Transverse colon (tissue), 4 donors: ENCODE data around the gene THEMIS2. TPM values are rescaled to one million over a fixed set of nuclear protein-coding genes. Genes with fewer than 3 reads are reported as not detected.

ENCODE experiments used
- DNase-seq: peaks from one replicate; pipeline ENCODE4 v3.0.0-alpha.2; 2019
- H3K27ac ChIP-seq, 4 donors: fragments of 200-600 bp; sonication (generic); 2 replicates each; pipeline ENCODE4 v1.5.1; 2016 to 2018; ENCODE audit warnings: inconsistent platforms in 4 of 4
- H3K27me3 ChIP-seq: fragments of 200-600 bp; sonication (generic); 2 replicates; pipeline ENCODE4 v1.5.1; 2017; ENCODE audit warnings: inconsistent platforms
- H3K36me3 ChIP-seq, 4 donors: fragments of 200-600 bp; sonication (generic); 2 replicates each; pipeline ENCODE4 v1.5.1; 2017 to 2019; ENCODE audit warnings: inconsistent platforms in 4 of 4
- H3K4me1 ChIP-seq, 4 donors: fragments of 200-600 bp; sonication (generic); 2 replicates each; pipeline ENCODE4 v1.5.1; 2017 to 2020; ENCODE audit warnings: inconsistent platforms in 4 of 4
- H3K4me3 ChIP-seq, 4 donors: fragments of 200-600 bp; sonication (generic); 1 replicate in 1 of 4; 2 replicates in 3 of 4; pipeline versions ENCODE4 v1.5.1 to v1.6.1; 2017 to 2019; ENCODE audit warnings: inconsistent platforms in 4 of 4
- H3K9me3 ChIP-seq, 2 donors: fragments of 200-600 bp; sonication (generic); 2 replicates each; pipeline ENCODE4 v1.5.1; 2017 to 2019; ENCODE audit warnings: inconsistent platforms in 2 of 2
- EP300 ChIP-seq: sonication (generic); formaldehyde crosslinking; IDR thresholded peaks from one replicate; pipeline ENCODE4 v1.6.1; 2017; ENCODE audit warnings: antibody characterized with exemption, low read depth
- POLR2A ChIP-seq: fragments of 450-650 bp; IDR thresholded peaks from one replicate; pipeline ENCODE4 v1.6.1; 2016; ENCODE audit warnings: antibody characterized with exemption, mild to moderate bottlenecking, moderate library complexity
- POLR2AphosphoS5 ChIP-seq, 3 donors: sonication (generic); formaldehyde crosslinking; IDR thresholded peaks; one replicate each; pipeline ENCODE4 v1.6.1; 2016; ENCODE audit warnings: antibody characterized with exemption in 3 of 3
- WGBS, 2 donors: methylation state at CpG; one replicate each; pipeline ENCODE4 v1.1.5; 2018; ENCODE audit warnings: low coverage in 1 of 2; 5-methylcytosine and 5-hydroxymethylcytosine counted together
- in situ Hi-C, 4 donors: fragments of 200-750 bp; cut with MboI; loops; one replicate each; pipeline versions ENCODE4 v1.15.0 to v1.15.1; 2017; ENCODE audit warnings: low sequenced_read_pairs in 3 of 4, low pct_ligation_motif_present in 1 of 4, low pct_unique_long_range_greater_than_20kb in 1 of 4
- intact Hi-C: fragments of 100-400 bp; cut with DNase I; formaldehyde crosslinking; loops from one replicate; pipeline ENCODE4 v1.15.1; 2023; ENCODE audit warnings: low total_unique reads
- total RNA-seq, 4 donors: library from RNA; depleted of rRNA; stranded (reverse); fragments of >200 nt; gene quantifications; one replicate each; pipeline ENCODE4 v1.1.0, GENCODE V29; 2016
- TF ChIP-seq, protein P1 (sequence below), 5 experiments: fragments of 200-600 bp in 3 of 5; fragments of 450-650 bp in 2 of 5; sonication (generic) in 3 of 5; IDR thresholded peaks; 1 replicate in 2 of 5; 2 replicates in 3 of 5; pipeline ENCODE4 v1.5.1; 2016 to 2017; ENCODE audit warnings: antibody characterized with exemption in 5 of 5, inconsistent platforms in 3 of 5, mild to moderate bottlenecking in 2 of 5, moderate library complexity in 1 of 5

Gene THEMIS2
- total RNA-seq, 4 donors from 2014 or later, result 1.00 to 27.9 (median 18.6) TPM

DNA sequence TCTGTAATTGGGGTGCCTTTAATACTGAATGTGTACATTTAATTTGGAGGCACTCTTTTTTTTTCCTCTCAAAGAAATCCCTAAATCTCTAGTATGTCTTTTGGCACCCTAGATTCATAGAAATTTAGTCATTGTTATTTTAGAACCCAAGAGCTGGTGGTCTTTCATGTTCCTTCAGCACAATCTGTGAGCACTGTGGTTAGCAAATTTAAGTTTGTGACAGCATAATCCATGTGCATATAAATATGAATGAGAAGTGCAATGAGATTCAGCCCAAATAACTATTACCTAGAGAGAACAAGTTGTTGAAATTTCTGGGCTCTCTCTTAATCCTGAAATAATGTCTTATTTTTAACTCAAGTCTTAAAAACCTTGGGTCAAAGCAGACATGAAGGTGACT lies 37.3 kb upstream of the THEMIS2 start:
- no peak overlapping the region for H3K27ac ChIP-seq
- TF ChIP-seq EP300, result no peak
- no peak for TF ChIP-seq POLR2A
- TF ChIP-seq, protein P1, sequence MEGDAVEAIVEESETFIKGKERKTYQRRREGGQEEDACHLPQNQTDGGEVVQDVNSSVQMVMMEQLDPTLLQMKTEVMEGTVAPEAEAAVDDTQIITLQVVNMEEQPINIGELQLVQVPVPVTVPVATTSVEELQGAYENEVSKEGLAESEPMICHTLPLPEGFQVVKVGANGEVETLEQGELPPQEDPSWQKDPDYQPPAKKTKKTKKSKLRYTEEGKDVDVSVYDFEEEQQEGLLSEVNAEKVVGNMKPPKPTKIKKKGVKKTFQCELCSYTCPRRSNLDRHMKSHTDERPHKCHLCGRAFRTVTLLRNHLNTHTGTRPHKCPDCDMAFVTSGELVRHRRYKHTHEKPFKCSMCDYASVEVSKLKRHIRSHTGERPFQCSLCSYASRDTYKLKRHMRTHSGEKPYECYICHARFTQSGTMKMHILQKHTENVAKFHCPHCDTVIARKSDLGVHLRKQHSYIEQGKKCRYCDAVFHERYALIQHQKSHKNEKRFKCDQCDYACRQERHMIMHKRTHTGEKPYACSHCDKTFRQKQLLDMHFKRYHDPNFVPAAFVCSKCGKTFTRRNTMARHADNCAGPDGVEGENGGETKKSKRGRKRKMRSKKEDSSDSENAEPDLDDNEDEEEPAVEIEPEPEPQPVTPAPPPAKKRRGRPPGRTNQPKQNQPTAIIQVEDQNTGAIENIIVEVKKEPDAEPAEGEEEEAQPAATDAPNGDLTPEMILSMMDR (IDR thresholded peaks at IDR 0.05), result no peak
- TF ChIP-seq POLR2AphosphoS5 (IDR thresholded peaks at IDR 0.05), result no peak
- DNase-seq, result no peak
- H3K4me1 ChIP-seq, result peaks cover 7 to 16% (median 12%) of the 10 kb centered on the region in 4 donors
- in situ Hi-C loops, result no loop called here
- H3K27me3 ChIP-seq, result no peaks in the 10 kb centered on the region
- no peak overlapping the region for H3K4me3 ChIP-seq
- no peaks in the 10 kb centered on the region for H3K9me3 ChIP-seq
- intact Hi-C loops, result no loop called here
- H3K36me3 ChIP-seq, result peaks cover 0 to 37% (median 14%) of the 10 kb centered on the region in 4 donors

GRCh38 chr1:27835501-27835900 lies 36.8 kb upstream of the THEMIS2 start:
- DNase-seq, result no peak
- H3K9me3 ChIP-seq, result no peaks in the 10 kb centered on the region
- H3K27ac ChIP-seq, result no peak overlapping the region
- H3K36me3 ChIP-seq, result peaks cover 0 to 41% (median 16%) of the 10 kb centered on the region in 4 donors
- peaks cover 7 to 16% (median 12%) of the 10 kb centered on the region in 4 donors for H3K4me1 ChIP-seq
- in situ Hi-C loops, result no loop called here
- 93 to 100% methylated on average over 1 of the region's 1 CpG for WGBS, 2 donors
- intact Hi-C loops, result no loop called here
- no peaks in the 10 kb centered on the region for H3K27me3 ChIP-seq
- TF ChIP-seq, protein P1 (IDR thresholded peaks at IDR 0.05), result no peak
- TF ChIP-seq POLR2AphosphoS5 (IDR thresholded peaks at IDR 0.05) (no peak), POLR2A (no peak), EP300 (no peak)
- H3K4me3 ChIP-seq, result no peak overlapping the region

DNA sequence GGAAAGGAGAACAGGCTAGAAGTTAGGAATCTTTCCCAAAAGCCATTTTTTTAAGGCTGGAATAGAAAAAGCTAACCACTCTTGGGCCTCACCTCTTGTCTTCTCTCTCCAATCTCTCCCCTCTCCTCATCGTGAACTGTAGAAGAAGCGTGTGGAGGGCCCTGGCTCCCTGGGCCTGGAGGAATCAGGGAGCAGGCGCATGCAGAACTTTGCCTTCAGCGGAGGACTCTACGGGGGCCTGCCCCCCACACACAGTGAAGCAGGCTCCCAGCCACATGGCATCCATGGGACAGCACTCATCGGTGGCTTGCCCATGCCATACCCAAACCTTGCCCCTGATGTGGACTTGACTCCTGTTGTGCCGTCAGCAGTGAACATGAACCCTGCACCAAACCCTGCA lies 22.4 kb upstream of the THEMIS2 start:
- DNase-seq, result no peak
- H3K27me3 ChIP-seq, result no peaks in the 10 kb centered on the region
- TF ChIP-seq EP300, result no peak
- TF ChIP-seq, protein P1 (IDR thresholded peaks at IDR 0.05), result no peak
- TF ChIP-seq POLR2AphosphoS5 (IDR thresholded peaks at IDR 0.05), result no peak
- 98% methylated on average over 7 of the region's 7 CpGs; no CpG with 5 or more reads in 1 of the 2 donors for WGBS, 2 donors
- no peak overlapping the region for H3K27ac ChIP-seq
- H3K36me3 ChIP-seq, result peaks cover 0 to 57% (median 27%) of the 10 kb centered on the region in 4 donors
- no peak overlapping the region for H3K4me3 ChIP-seq
- no peaks in the 10 kb centered on the region for H3K9me3 ChIP-seq
- in situ Hi-C loops, result loop anchor here in 2 of 4 donors (25.0 kb wide), 2 partner anchors 137 to 362 kb away; no protein-coding TSS in a partner anchor
- intact Hi-C loops, result loop anchor here (10.0 kb wide), 1 partner anchor 1855 kb away; no protein-coding TSS in a partner anchor
- H3K4me1 ChIP-seq, result no peaks in the 10 kb centered on the region

DNA sequence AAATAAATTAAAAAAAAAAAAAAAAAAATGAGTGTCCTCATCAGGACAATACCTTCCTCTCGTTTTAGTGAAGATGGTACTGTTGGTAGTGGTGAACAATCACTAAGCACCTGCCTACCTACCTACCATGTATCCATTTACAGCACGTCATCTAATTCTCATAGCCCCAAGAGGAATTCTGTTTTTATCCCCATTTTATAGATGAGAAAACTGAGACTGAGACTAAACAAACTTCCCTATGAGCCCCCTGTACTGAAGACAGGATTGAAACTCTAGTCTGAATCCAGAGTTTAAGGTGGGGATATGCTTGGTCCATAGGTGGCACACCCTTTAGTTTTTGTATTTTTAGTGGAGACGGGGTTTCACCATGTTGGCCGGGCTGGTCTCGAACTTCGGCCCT lies 17.3 kb upstream of the THEMIS2 start:
- no peaks in the 10 kb centered on the region for H3K9me3 ChIP-seq
- intact Hi-C loops (loop anchor here (10.0 kb wide), 1 partner anchor 1850 kb away; no protein-coding TSS in a partner anchor), in situ Hi-C loops (loop anchor here in 3 of 4 donors (5.0 to 25.0 kb wide), 3 partner anchors 122 to 357 kb away; no protein-coding TSS in a partner anchor)
- H3K27ac ChIP-seq, result no peak overlapping the region
- 83 to 85% methylated on average over 4 to 6 of the region's 6 CpGs for WGBS, 2 donors
- H3K4me3 ChIP-seq, result no peak overlapping the region
- peaks cover 0 to 18% (median 9%) of the 10 kb centered on the region in 4 donors for H3K36me3 ChIP-seq
- peaks cover 0 to 7% (median 2%) of the 10 kb centered on the region in 4 donors for H3K4me1 ChIP-seq
- no peaks in the 10 kb centered on the region for H3K27me3 ChIP-seq
- TF ChIP-seq, protein P1 (IDR thresholded peaks at IDR 0.05), result no peak
- no peak for DNase-seq
